Endothelial cell (in vitro differentiated cells): ENCODE results near the gene LRRC45. TPM values are rescaled to one million over a fixed set of nuclear protein-coding genes. Genes with fewer than 3 reads are reported as not detected.
A peak's percentile ranks its signal among the peaks of the same experiment; 100 is the strongest.

Experiments used
- DNase-seq: peaks from one replicate; pipeline ENCODE4 v3.0.0; 2021; ENCODE audit warnings: low spot score
- H3K27ac Mint-ChIP-seq: one replicate; pipeline ENCODE4 v1.8.0; 2021; ENCODE audit warnings: mixed read lengths, inconsistent platforms; ENCODE audit not compliant: unreplicated experiment
- H3K27me3 Mint-ChIP-seq: one replicate; pipeline ENCODE4 v1.8.0; 2021; ENCODE audit warnings: mild to moderate bottlenecking, moderate library complexity, mixed read lengths, inconsistent platforms; ENCODE audit not compliant: unreplicated experiment
- H3K36me3 Mint-ChIP-seq: one replicate; pipeline ENCODE4 v1.8.0; 2021; ENCODE audit warnings: mild to moderate bottlenecking, low read depth, mixed read lengths, inconsistent platforms; ENCODE audit not compliant: unreplicated experiment
- H3K4me1 Mint-ChIP-seq: one replicate; pipeline ENCODE4 v1.8.0; 2021; ENCODE audit warnings: mild to moderate bottlenecking, mixed read lengths, inconsistent platforms; ENCODE audit not compliant: unreplicated experiment
- H3K4me3 Mint-ChIP-seq: one replicate; pipeline ENCODE4 v1.8.0; 2021; ENCODE audit warnings: mild to moderate bottlenecking, mixed read lengths, inconsistent platforms; ENCODE audit not compliant: unreplicated experiment
- H3K9me3 Mint-ChIP-seq: one replicate; pipeline ENCODE4 v1.8.0; 2021; ENCODE audit warnings: mixed read lengths, inconsistent platforms; ENCODE audit not compliant: unreplicated experiment
- CTCF ChIP-seq: fragments of 200-600 bp; sonication (generic); IDR thresholded peaks from one replicate; pipeline ENCODE4 v1.5.0; 2021; ENCODE audit warnings: antibody characterized with exemption; ENCODE audit not compliant: unreplicated experiment
- total RNA-seq: library from RNA; stranded (reverse); fragmentation: NEBNext Ultra II Directional; extraction: Animal tissue kit (Norgen Biotek cat#: 25700); gene quantifications from one replicate; pipeline ENCODE4 v1.2.1, GENCODE V29; 2021; ENCODE audit not compliant: unreplicated experiment

LRRC45 gene
- total RNA-seq, 1 donor from 2014 or later: 12.2 TPM

DNA sequence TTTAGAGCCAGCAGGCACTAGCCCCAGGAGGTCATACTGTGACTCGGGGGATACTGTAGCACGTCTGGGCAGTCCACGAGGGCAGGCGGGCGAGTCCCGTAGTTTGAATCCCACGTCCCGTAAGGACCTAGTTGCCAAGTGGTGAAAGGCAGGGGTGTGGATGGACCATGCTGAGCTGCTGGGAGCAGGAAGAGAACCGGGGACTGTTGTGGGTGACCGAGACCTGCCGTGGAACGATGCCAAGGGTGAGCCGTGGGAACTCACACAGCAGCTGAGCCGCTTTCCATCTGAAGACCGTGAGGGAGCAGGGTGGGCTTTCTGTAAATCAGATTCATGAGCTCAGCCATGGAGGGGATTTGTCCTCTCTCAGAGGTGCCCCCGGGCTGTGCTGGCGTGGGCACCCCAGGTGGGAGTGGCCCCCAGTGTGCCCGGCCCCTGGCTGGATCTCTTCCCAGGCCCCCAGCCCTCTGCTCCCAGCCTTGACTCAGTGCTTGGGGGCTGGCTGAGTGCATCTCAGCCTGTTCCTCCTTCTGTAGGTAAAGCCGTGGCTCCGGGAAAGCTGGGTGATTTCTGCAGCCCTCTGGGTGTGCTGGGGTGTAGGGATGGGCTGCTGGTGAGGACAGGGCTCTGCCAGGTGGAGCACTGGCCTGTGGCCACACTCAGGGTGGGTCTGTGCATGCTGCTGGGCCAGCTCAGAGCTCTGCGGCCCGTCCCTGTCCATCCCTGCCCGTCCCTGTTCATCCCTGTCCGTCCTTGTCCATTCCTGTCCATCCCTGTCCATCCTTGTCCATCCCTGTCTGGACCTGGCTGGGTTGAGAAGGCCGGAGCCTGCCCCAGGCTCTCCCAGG, 32.0 kb upstream of the LRRC45 start:
- peaks cover 4% of the 10 kb centered on the region for H3K36me3 Mint-ChIP-seq
- H3K27ac Mint-ChIP-seq: no peak overlapping the region
- H3K9me3 Mint-ChIP-seq: no peaks in the 10 kb centered on the region
- H3K4me3 Mint-ChIP-seq: peak overlapping the region; percentile 83
- peaks cover 3% of the 10 kb centered on the region for H3K4me1 Mint-ChIP-seq
- TF ChIP-seq CTCF: no peak
- H3K27me3 Mint-ChIP-seq: peaks cover 5% of the 10 kb centered on the region
- no peak for DNase-seq

DNA sequence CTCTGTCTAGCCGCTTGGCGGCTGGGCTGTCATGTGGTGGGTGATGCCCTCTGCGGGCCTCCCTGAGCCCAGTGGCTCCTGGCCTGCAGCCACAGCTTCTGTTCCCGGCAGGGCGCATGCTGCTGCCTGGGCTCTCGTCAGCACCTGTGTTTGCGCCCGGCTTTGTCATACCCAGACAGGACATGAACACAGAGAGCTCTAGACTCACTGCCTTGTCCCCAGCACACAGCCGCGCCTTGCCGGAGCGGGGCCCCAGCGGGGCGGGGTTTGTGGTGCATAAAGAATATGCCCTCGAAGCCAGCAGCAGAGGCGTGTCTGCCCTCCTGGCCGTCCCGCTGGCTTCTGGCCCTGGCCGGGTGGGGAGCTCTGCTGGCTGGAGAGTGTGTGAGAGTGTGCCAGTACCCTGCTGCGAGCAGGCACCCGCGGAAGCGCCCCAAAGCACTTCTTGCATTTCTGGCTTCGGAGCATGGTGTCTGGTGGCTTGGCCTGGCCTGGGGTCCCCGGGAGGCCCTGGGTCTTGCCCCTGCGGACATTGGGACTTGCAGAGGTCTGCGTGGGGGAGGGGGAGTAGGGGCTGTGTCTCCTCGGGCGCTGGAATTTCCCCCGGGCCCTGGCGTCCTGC, 31.3 kb upstream of the LRRC45 start:
- H3K27ac Mint-ChIP-seq: no peak overlapping the region
- peaks cover 3% of the 10 kb centered on the region for H3K4me1 Mint-ChIP-seq
- no peak for TF ChIP-seq CTCF
- peaks cover 5% of the 10 kb centered on the region for H3K27me3 Mint-ChIP-seq
- H3K4me3 Mint-ChIP-seq: no peak overlapping the region
- DNase-seq: no peak
- no peaks in the 10 kb centered on the region for H3K9me3 Mint-ChIP-seq
- H3K36me3 Mint-ChIP-seq: peaks cover 4% of the 10 kb centered on the region

DNA sequence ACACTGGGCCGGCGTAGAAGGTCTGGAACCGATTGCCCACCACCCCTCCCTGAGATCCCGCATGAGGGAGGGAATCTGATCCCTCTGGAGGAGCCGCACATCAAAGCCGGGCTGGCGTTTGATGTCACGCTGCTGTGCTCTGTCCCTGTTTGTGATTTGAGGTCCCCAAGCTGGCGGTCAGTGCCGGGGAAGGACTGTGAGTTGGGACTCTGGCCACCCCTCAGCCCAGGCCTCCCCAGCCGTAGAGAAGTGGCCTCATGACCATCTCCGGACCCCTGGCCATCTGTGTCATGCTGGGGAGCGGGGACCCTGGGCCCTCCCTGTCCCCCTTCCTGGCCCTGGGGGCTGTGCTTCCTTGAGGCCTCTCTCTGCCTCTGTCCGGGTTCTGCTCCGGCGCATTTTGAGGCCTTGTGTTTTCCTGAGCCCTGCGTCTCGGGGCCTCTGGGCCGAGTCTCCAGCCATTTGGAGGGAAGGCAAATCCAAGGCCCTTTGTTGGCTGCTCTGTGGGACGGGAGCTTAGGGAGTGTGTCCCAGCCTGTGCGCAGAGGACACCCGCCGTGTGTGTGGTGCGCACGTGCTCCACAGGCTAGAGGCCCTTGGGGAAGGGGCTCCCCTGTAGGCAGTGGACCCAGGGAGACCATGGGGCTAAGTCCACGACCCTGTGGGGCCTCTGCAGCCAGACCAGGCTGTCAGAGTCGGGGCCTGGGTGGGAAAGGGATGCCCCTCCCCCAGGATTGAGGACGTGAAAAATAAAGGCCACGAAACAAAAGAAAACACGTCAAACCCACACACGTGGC, 30.6 kb upstream of the LRRC45 start:
- Mint-ChIP-seq H3K27ac (no peak overlapping the region), H3K4me1 (peaks cover 3% of the 10 kb centered on the region), H3K4me3 (no peak overlapping the region), H3K9me3 (no peaks in the 10 kb centered on the region), H3K36me3 (peaks cover 4% of the 10 kb centered on the region), H3K27me3 (peaks cover 3% of the 10 kb centered on the region)
- no peak for TF ChIP-seq CTCF
- DNase-seq: no peak

- Mint-ChIP-seq H3K27me3 (peaks cover 3% of the 10 kb centered on the region), H3K27ac (no peak overlapping the region), H3K9me3 (no peaks in the 10 kb centered on the region), H3K36me3 (peaks cover 4% of the 10 kb centered on the region), H3K4me1 (peaks cover 9% of the 10 kb centered on the region), H3K4me3 (no peak overlapping the region)
- no peak for TF ChIP-seq CTCF
- no peak for DNase-seq
Observed at GRCh38 chr17:81993729-81994592, 29.1 kb upstream of the LRRC45 start.
